ENCODE results near the gene PJVK. TPM values are rescaled to one million over a fixed set of nuclear protein-coding genes. Genes with fewer than 3 reads are reported as not detected.
"Not testable (repeated sequence)": the region's sequence is repeated elsewhere in the genome, so short reads cannot be mapped to it uniquely, and the experiment has no call there.

The PJVK gene
- polyA plus RNA-seq, 1 of the 3 experiments (the other 2 are of a cell fraction): 5.3 TPM

GRCh38 chr2:178469219-178469849 is 18.2 kb downstream of the PJVK start (continued):
- no peak for TF ChIP-seq TEAD4 (IDR thresholded peaks at IDR 0.05; ENCODE audit: borderline replicate concordance, insufficient read depth)
- TF ChIP-seq RCOR1 (IDR thresholded peaks at IDR 0.05; ENCODE audit: low read length): no peak

GRCh38 chr2:178471313-178471712 is 20.1 kb downstream of the PJVK start:
- H2AFZ ChIP-seq (ENCODE audit: low read depth); CTCF ChIA-PET; H3K4me2 ChIP-seq; H4K20me1 ChIP-seq (ENCODE audit: insufficient read depth); DNase-seq; H3K4me3 ChIP-seq (ENCODE audit: low read depth in 2 of 2, low read length in 1 of 2); H3K9me2 ChIP-seq; H3K27ac ChIP-seq (ENCODE audit: low read depth in 2 of 2, low read length in 1 of 2); H3K9ac ChIP-seq; H3F3A ChIP-seq (replicated peaks; ENCODE audit: insufficient read depth); H3K27me3 ChIP-seq (ENCODE audit: insufficient read depth); H3K9me3 ChIP-seq: not testable (repeated sequence)
- Histone ChIP-seq H3K4me1 (ENCODE audit: control insufficient read depth in 1 of 2, insufficient read depth in 2 of 2, low read depth in 1 of 2, low read length in 1 of 2) (peaks cover 6 to 10% of the 10 kb centered on the region in 2 experiments; a peak in 3 of 4 replicates), H3K79me2 (ENCODE audit: insufficient read depth) (peaks cover 35% of the 10 kb centered on the region), H3K36me3 (replicated peaks in 1 of 2; ENCODE audit: control insufficient read depth in 1 of 2, insufficient read depth in 2 of 2, low read length in 1 of 2) (peaks cover 15 to 19% of the 10 kb centered on the region in 2 experiments)
- 92% methylated on average over 5 of the region's 5 CpGs for WGBS (ENCODE audit: low lambda C conversion rate)
- POLR2A ChIA-PET: interaction anchor here (1.0 kb wide), 1 partner anchor 20 kb away, joined by 8 read pairs; the partner anchor contains the start of genes PJVK and PRKRA

GRCh38 chr2:178473373-178473772 is 22.2 kb downstream of the PJVK start:
- ChIA-PET POLR2A (interaction anchor here (0.9 kb wide), 1 partner anchor 22 kb away, joined by 4 read pairs; the partner anchor contains the start of genes PJVK and PRKRA), CTCF (interaction anchor here (2.4 kb wide), 1 partner anchor 59 kb away, joined by 6 read pairs; no protein-coding TSS in a partner anchor)
- WGBS (ENCODE audit: low lambda C conversion rate): 83% methylated on average over 2 of the region's 2 CpGs
- Histone ChIP-seq H3K4me3 (ENCODE audit: low read depth in 2 of 2, low read length in 1 of 2) (no peak overlapping the region), H3K9me3 (no peaks in the 10 kb centered on the region), H3K79me2 (ENCODE audit: insufficient read depth) (peaks cover 55% of the 10 kb centered on the region), H3K9ac (no peak overlapping the region), H3K27ac (ENCODE audit: low read depth in 2 of 2, low read length in 1 of 2) (peak overlapping the region in 1 of 2 experiments; percentile 30; a peak in 1 of 4 replicates), H2AFZ (ENCODE audit: low read depth) (no peak overlapping the region), H3K4me1 (ENCODE audit: control insufficient read depth in 1 of 2, insufficient read depth in 2 of 2, low read depth in 1 of 2, low read length in 1 of 2) (peaks cover 7 to 10% of the 10 kb centered on the region in 2 experiments), H3K4me2 (peak overlapping the region; percentile 32), H3K36me3 (replicated peaks in 1 of 2; ENCODE audit: control insufficient read depth in 1 of 2, insufficient read depth in 2 of 2, low read length in 1 of 2) (peaks cover 5 to 14% of the 10 kb centered on the region in 2 experiments), H3K27me3 (ENCODE audit: insufficient read depth) (no peaks in the 10 kb centered on the region), H4K20me1 (ENCODE audit: insufficient read depth) (no peaks in the 10 kb centered on the region; the same call in 1 of the 2 replicates), H3K9me2 (no peaks in the 10 kb centered on the region), H3F3A (replicated peaks; ENCODE audit: insufficient read depth) (peaks cover 9% of the 10 kb centered on the region)
- TF ChIP-seq FOXJ3 (CRISPR knock-in tag; IDR thresholded peaks at IDR 0.05) (no peak), ZBTB33 (IDR thresholded peaks at IDR 0.05; ENCODE audit: borderline replicate concordance, low read depth) (no peak), TCF12 (IDR thresholded peaks at IDR 0.05) (no peak), PBX3 (IDR thresholded peaks at IDR 0.05) (no peak), EP300 (IDR thresholded peaks at IDR 0.05; ENCODE audit: borderline replicate concordance in 1 of 2, low read depth in 1 of 2, low read length in 1 of 2) (peak in 1 of 2 experiments; percentile 58; a peak in 1 of 4 replicates), MAX (IDR thresholded peaks at IDR 0.05; ENCODE audit: low read depth) (no peak), IRF3 (IDR thresholded peaks at IDR 0.05; ENCODE audit: low read depth, low read length) (no peak), MXI1 (IDR thresholded peaks at IDR 0.05; ENCODE audit: low read depth, low read length) (no peak), RCOR1 (IDR thresholded peaks at IDR 0.05; ENCODE audit: low read length) (peak; percentile 54; the same call in 1 of the 2 replicates), EZH2phosphoT487 (IDR thresholded peaks at IDR 0.05; ENCODE audit: borderline replicate concordance, low read depth) (no peak), TEAD4 (IDR thresholded peaks at IDR 0.05; ENCODE audit: borderline replicate concordance, insufficient read depth) (no peak), YY1 (IDR thresholded peaks at IDR 0.05; ENCODE audit: low read depth) (no peak), GATA2 (CRISPR knock-in tag; IDR thresholded peaks at IDR 0.05) (peak; percentile 75), ELF1 (IDR thresholded peaks at IDR 0.05) (no peak)
- DNase-seq: peak; percentile 37

Data from SK-N-SH (cell line).